ENCODE results near the gene ROGDI.

ROGDI gene

DNA sequence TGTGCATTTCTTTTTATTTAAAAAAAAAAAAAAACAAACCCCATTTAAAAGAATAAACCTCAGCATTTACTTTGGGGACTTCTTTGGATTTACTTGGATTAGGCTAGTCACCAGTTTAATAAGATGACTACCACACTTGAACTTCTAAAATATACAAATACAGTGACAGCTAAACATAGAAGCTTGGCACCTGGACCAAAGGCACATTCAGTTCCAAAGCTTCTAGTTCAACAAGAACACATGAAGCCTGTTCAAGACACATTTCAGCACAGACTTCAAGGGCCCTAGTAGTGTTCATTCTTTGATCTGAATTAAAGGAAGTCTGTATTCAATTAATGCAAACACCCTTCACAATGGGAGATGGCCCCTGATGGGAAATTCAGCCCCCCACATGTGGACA lies 11.6 kb upstream of the ROGDI start:
- H2AFZ ChIP-seq (ENCODE audit: low read length) = no peak overlapping the region
- no peak overlapping the region for H2BK5ac ChIP-seq (ENCODE audit: low read length)
- H3K4me3 ChIP-seq (ENCODE audit: low read length in 2 of 2) = no peak overlapping the region

DNA sequence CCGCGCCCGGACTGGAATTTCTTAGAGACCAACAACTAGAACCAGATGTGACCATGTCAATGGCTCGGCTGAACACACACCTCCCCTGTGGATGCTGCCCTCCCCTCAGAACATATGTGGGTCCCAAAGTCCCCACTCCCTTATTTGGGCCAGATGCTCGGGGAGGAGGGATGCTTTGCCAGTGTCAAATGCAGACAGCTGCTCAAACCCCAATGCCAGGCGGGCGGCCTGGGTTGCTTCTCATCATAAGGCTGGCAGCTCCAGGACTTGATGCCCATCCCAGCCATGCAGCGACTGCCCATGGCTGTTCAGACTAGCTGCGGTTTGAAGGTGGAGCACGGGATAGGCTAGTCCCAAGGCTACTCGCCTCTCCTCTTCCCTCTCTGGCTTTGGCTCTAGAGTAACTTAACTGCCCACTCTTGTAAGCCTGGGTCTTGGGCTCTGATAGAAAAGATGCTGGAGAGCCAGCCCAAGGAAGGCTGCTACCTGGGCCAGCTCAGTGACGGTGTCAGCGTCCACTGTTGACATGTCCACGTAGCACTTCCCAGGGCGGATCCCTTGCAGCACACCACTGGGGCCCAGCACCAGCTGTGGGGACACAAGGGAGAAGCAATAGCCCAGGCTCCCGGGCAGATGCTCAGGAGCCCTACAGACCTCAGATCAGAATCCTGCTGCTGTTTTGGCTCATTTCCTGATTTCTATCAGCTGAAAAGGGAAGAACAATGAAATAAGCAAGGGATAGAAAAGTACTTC lies 11.0 kb upstream of the ROGDI start:
- WGBS, 2 donors (ENCODE audit: extremely low coverage in 2 of 2, insufficient read length in 2 of 2, insufficient replicate concordance in 1 of 2) = no CpG with 5 or more reads among the region's 16 CpGs
- no peak overlapping the region for H3K4me3 ChIP-seq (ENCODE audit: low read length in 2 of 2)
- H3K4ac ChIP-seq (ENCODE audit: low read length) = no peak overlapping the region
- no peak overlapping the region for H2BK5ac ChIP-seq (ENCODE audit: low read length)
- no peak overlapping the region for H4K91ac ChIP-seq (ENCODE audit: low read depth, low read length, poor library complexity)
- H3K27me3 ChIP-seq (ENCODE audit: control insufficient read depth in 3 of 3, insufficient read depth in 3 of 3, low read depth in 1 of 3, low read length in 3 of 3) = no peaks in the 10 kb centered on the region
- no peak overlapping the region for H2AK5ac ChIP-seq (ENCODE audit: low read depth, low read length)
- H2BK120ac ChIP-seq (ENCODE audit: low read depth, low read length) = no peak overlapping the region
- no peak overlapping the region for H3K4me2 ChIP-seq (ENCODE audit: insufficient read depth, low read length, poor library complexity, severe bottlenecking)
- H3K23ac ChIP-seq (ENCODE audit: low read depth, low read length, poor library complexity) = no peak overlapping the region
- H3K18ac ChIP-seq (ENCODE audit: low read length) = no peak overlapping the region
- H2BK12ac ChIP-seq (ENCODE audit: low read length) = no peak overlapping the region
- DNase-seq (ENCODE audit: low spot score) = no peak
- H3K79me1 ChIP-seq (ENCODE audit: low read depth, low read length) = peaks cover 2% of the 10 kb centered on the region
- H3K36me3 ChIP-seq (replicated peaks in 1 of 2; ENCODE audit: control insufficient read depth in 2 of 2, insufficient read depth in 2 of 2, low read length in 2 of 2) = peaks cover 40 to 82% of the 10 kb centered on the region in 2 donors
- no peak overlapping the region for H2AFZ ChIP-seq (ENCODE audit: low read length)
- peaks cover 0 to 2% of the 10 kb centered on the region in 2 donors for H3K9me3 ChIP-seq (replicated peaks in 1 of 2; ENCODE audit: control insufficient read depth in 2 of 2, insufficient read depth in 1 of 2, low read depth in 1 of 2, low read length in 2 of 2)
- no peaks in the 10 kb centered on the region for H3K4me1 ChIP-seq (ENCODE audit: control insufficient read depth in 2 of 2, insufficient read depth in 1 of 2, low read depth in 1 of 2, low read length in 2 of 2)
- no peak overlapping the region for H2BK15ac ChIP-seq (ENCODE audit: low read length)
- H3K27ac ChIP-seq (replicated peaks; ENCODE audit: low read length) = no peak overlapping the region
- H3K14ac ChIP-seq (ENCODE audit: low read length) = no peak overlapping the region
- H4K8ac ChIP-seq (ENCODE audit: low read depth, low read length) = no peak overlapping the region
- H3K9ac ChIP-seq (ENCODE audit: low read depth, low read length, poor library complexity) = no peak overlapping the region

More for the DNA sequence above, 11.6 kb upstream of the ROGDI start:
- no peak overlapping the region for H4K8ac ChIP-seq (ENCODE audit: low read depth, low read length)
- no peak for DNase-seq (ENCODE audit: low spot score)
- no peaks in the 10 kb centered on the region for H3K4me1 ChIP-seq (ENCODE audit: control insufficient read depth in 2 of 2, insufficient read depth in 1 of 2, low read depth in 1 of 2, low read length in 2 of 2)
- H3K9me3 ChIP-seq (replicated peaks in 1 of 2; ENCODE audit: control insufficient read depth in 2 of 2, insufficient read depth in 1 of 2, low read depth in 1 of 2, low read length in 2 of 2) = peaks cover 0 to 2% of the 10 kb centered on the region in 2 donors
- H3K4ac ChIP-seq (ENCODE audit: low read length) = no peak overlapping the region
- no peak overlapping the region for H3K4me2 ChIP-seq (ENCODE audit: insufficient read depth, low read length, poor library complexity, severe bottlenecking)
- no peak overlapping the region for H2AK5ac ChIP-seq (ENCODE audit: low read depth, low read length)
- no peak overlapping the region for H2BK120ac ChIP-seq (ENCODE audit: low read depth, low read length)
- H4K91ac ChIP-seq (ENCODE audit: low read depth, low read length, poor library complexity) = no peak overlapping the region
- H2BK15ac ChIP-seq (ENCODE audit: low read length) = no peak overlapping the region
- H3K9ac ChIP-seq (ENCODE audit: low read depth, low read length, poor library complexity) = no peak overlapping the region
- H3K36me3 ChIP-seq (replicated peaks in 1 of 2; ENCODE audit: control insufficient read depth in 2 of 2, insufficient read depth in 2 of 2, low read length in 2 of 2) = peaks cover 44 to 82% of the 10 kb centered on the region in 2 donors
- peaks cover 2% of the 10 kb centered on the region for H3K79me1 ChIP-seq (ENCODE audit: low read depth, low read length)
- no peak overlapping the region for H2BK12ac ChIP-seq (ENCODE audit: low read length)
- no peak overlapping the region for H3K14ac ChIP-seq (ENCODE audit: low read length)
- no peak overlapping the region for H3K27ac ChIP-seq (replicated peaks; ENCODE audit: low read length)
- no peak overlapping the region for H3K23ac ChIP-seq (ENCODE audit: low read depth, low read length, poor library complexity)
- no peak overlapping the region for H3K18ac ChIP-seq (ENCODE audit: low read length)
- H3K27me3 ChIP-seq (ENCODE audit: control insufficient read depth in 3 of 3, insufficient read depth in 3 of 3, low read depth in 1 of 3, low read length in 3 of 3) = no peaks in the 10 kb centered on the region

DNA sequence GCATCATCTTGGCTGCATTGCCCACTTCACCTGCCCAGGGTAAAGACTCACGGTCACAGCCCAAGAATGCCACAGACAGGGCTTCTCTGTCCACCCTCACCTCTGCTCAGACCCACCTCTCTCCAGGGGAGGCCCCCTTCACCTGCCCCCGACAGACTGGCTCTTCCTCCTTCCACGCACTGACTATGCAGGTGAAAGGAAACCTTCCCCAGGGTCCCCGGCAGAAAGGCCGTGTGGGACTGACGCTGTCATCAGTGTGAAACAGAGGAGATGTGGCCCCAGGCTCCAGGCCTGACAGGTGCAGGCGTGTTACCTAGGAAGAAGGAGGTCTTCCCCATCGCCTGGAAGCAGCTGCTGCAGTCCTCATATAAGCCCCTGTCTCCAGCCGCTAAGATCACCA lies 9.3 kb upstream of the ROGDI start:
- Histone ChIP-seq H2BK5ac (ENCODE audit: low read length) (no peak overlapping the region), H3K79me1 (ENCODE audit: low read depth, low read length) (no peaks in the 10 kb centered on the region), H3K18ac (ENCODE audit: low read length) (no peak overlapping the region), H3K27me3 (ENCODE audit: control insufficient read depth in 3 of 3, insufficient read depth in 3 of 3, low read depth in 1 of 3, low read length in 3 of 3) (no peaks in the 10 kb centered on the region), H2BK120ac (ENCODE audit: low read depth, low read length) (no peak overlapping the region), H3K4me2 (ENCODE audit: insufficient read depth, low read length, poor library complexity, severe bottlenecking) (no peak overlapping the region), H2AK5ac (ENCODE audit: low read depth, low read length) (no peak overlapping the region), H4K8ac (ENCODE audit: low read depth, low read length) (no peak overlapping the region), H2AFZ (ENCODE audit: low read length) (no peak overlapping the region), H3K4ac (ENCODE audit: low read length) (no peak overlapping the region), H3K9ac (ENCODE audit: low read depth, low read length, poor library complexity) (no peak overlapping the region), H3K4me3 (ENCODE audit: low read length in 2 of 2) (no peak overlapping the region), H3K4me1 (ENCODE audit: control insufficient read depth in 2 of 2, insufficient read depth in 1 of 2, low read depth in 1 of 2, low read length in 2 of 2) (no peaks in the 10 kb centered on the region), H3K9me3 (replicated peaks in 1 of 2; ENCODE audit: control insufficient read depth in 2 of 2, insufficient read depth in 1 of 2, low read depth in 1 of 2, low read length in 2 of 2) (peaks cover 0 to 2% of the 10 kb centered on the region in 2 donors), H2BK12ac (ENCODE audit: low read length) (no peak overlapping the region), H3K23ac (ENCODE audit: low read depth, low read length, poor library complexity) (no peak overlapping the region), H2BK15ac (ENCODE audit: low read length) (no peak overlapping the region), H3K36me3 (replicated peaks in 1 of 2; ENCODE audit: control insufficient read depth in 2 of 2, insufficient read depth in 2 of 2, low read length in 2 of 2) (peaks cover 39 to 84% of the 10 kb centered on the region in 2 donors), H3K14ac (ENCODE audit: low read length) (no peak overlapping the region), H3K27ac (replicated peaks; ENCODE audit: low read length) (no peak overlapping the region), H4K91ac (ENCODE audit: low read depth, low read length, poor library complexity) (no peak overlapping the region)
- DNase-seq (ENCODE audit: low spot score) = no peak
- no CpG with 5 or more reads among the region's 9 CpGs for WGBS, 2 donors (ENCODE audit: extremely low coverage in 2 of 2, insufficient read length in 2 of 2, insufficient replicate concordance in 1 of 2)

DNA sequence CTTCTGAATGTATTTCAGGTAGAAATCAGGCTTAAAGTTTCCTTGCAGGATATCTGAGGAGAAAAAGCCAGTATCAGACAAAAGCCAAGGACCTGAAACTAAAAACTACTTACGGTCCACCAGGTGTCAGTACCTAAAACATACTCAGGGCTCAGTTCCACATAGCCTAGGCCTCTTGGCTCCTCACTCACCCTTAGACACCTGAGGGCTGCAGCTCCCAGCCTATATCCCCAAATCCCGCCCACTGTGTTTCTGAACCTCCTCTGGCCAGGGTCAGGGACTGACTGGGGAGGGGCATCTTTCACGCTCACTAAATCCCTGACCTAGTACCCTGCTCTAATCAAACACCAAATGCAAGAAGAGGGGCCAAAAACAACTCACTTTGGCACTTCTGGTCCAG lies 8.8 kb upstream of the ROGDI start:
- no peak overlapping the region for H2AK5ac ChIP-seq (ENCODE audit: low read depth, low read length)
- no peak for DNase-seq (ENCODE audit: low spot score)
- no peak overlapping the region for H3K4me3 ChIP-seq (ENCODE audit: low read length in 2 of 2)
- no peak overlapping the region for H2AFZ ChIP-seq (ENCODE audit: low read length)
- no CpG with 5 or more reads among the region's 3 CpGs for WGBS, 2 donors (ENCODE audit: extremely low coverage in 2 of 2, insufficient read length in 2 of 2, insufficient replicate concordance in 1 of 2)
- no peak overlapping the region for H4K91ac ChIP-seq (ENCODE audit: low read depth, low read length, poor library complexity)
- no peak overlapping the region for H3K27ac ChIP-seq (replicated peaks; ENCODE audit: low read length)
- H3K4me2 ChIP-seq (ENCODE audit: insufficient read depth, low read length, poor library complexity, severe bottlenecking) = no peak overlapping the region
- no peak overlapping the region for H2BK15ac ChIP-seq (ENCODE audit: low read length)
- no peak overlapping the region for H4K8ac ChIP-seq (ENCODE audit: low read depth, low read length)
- no peak overlapping the region for H3K4ac ChIP-seq (ENCODE audit: low read length)
- H3K36me3 ChIP-seq (replicated peaks in 1 of 2; ENCODE audit: control insufficient read depth in 2 of 2, insufficient read depth in 2 of 2, low read length in 2 of 2) = peaks cover 39 to 84% of the 10 kb centered on the region in 2 donors
- H3K18ac ChIP-seq (ENCODE audit: low read length) = no peak overlapping the region
- no peak overlapping the region for H2BK12ac ChIP-seq (ENCODE audit: low read length)
- H3K14ac ChIP-seq (ENCODE audit: low read length) = no peak overlapping the region
- H3K23ac ChIP-seq (ENCODE audit: low read depth, low read length, poor library complexity) = no peak overlapping the region
- no peaks in the 10 kb centered on the region for H3K27me3 ChIP-seq (ENCODE audit: control insufficient read depth in 3 of 3, insufficient read depth in 3 of 3, low read depth in 1 of 3, low read length in 3 of 3)
- no peak overlapping the region for H3K9ac ChIP-seq (ENCODE audit: low read depth, low read length, poor library complexity)
- H3K79me1 ChIP-seq (ENCODE audit: low read depth, low read length) = no peaks in the 10 kb centered on the region
- no peaks in the 10 kb centered on the region for H3K4me1 ChIP-seq (ENCODE audit: control insufficient read depth in 2 of 2, insufficient read depth in 1 of 2, low read depth in 1 of 2, low read length in 2 of 2)
- no peak overlapping the region for H2BK120ac ChIP-seq (ENCODE audit: low read depth, low read length)
- H3K9me3 ChIP-seq (replicated peaks in 1 of 2; ENCODE audit: control insufficient read depth in 2 of 2, insufficient read depth in 1 of 2, low read depth in 1 of 2, low read length in 2 of 2) = peaks cover 0 to 2% of the 10 kb centered on the region in 2 donors
- no peak overlapping the region for H2BK5ac ChIP-seq (ENCODE audit: low read length)
